ENCODE results near the gene ESR2. TPM values are rescaled to one million over a fixed set of nuclear protein-coding genes. Genes with fewer than 3 reads are reported as not detected.

ESR2 gene
- total RNA-seq, 1 experiment from 2014 or later, result 87.8 TPM

DNA sequence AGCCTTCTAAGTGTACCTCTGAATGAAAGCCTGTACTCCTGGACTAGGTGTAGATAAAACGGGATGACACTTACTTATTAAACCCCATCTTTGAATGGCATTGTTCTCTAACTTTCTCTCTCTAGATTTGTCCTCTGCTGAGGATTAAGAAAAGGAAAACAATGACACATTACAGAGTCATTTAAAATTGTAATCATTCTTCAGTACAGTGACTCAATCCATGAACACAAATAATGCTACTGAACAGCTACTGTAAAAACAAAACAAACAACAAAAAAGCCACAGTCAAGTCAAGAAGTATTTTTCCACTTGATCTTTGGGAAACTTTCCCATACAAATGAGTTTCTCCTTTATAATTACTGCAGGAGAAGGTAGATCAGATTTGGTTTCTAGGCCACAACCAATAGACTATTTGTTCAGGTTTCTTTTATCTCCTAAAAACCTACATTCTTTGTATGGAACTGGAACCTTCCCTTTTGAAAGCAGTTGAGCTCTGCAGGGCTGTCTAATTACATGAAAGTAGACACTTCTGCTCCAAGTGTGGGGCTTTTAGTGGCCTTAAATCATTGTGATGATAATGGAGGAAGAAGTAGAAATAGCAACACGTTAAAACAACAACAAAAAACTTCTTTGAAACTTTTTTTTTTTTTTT lies 219.1 kb downstream of the ESR2 start:
- no peak overlapping the region for H3K27ac ChIP-seq (ENCODE audit: low read length)
- H3K27me3 ChIP-seq (ENCODE audit: low read length), result no peaks in the 10 kb centered on the region
- H3K9me3 ChIP-seq (ENCODE audit: low read length), result no peaks in the 10 kb centered on the region
- H3K79me2 ChIP-seq (ENCODE audit: low read length), result no peaks in the 10 kb centered on the region
- DNase-seq, result no peak
- H3K4me2 ChIP-seq (ENCODE audit: low read depth, low read length, poor library complexity, severe bottlenecking), result no peak overlapping the region
- H3K4me1 ChIP-seq (ENCODE audit: low read length), result peaks cover 8% of the 10 kb centered on the region
- H3K36me3 ChIP-seq (ENCODE audit: insufficient read depth, low read length), result no peaks in the 10 kb centered on the region
- H3K4me3 ChIP-seq (ENCODE audit: low read length), result no peak overlapping the region
- no peaks in the 10 kb centered on the region for H4K20me1 ChIP-seq (ENCODE audit: insufficient read depth, low read depth, low read length)
- H3K9ac ChIP-seq (ENCODE audit: low read length), result no peak overlapping the region
- no peaks in the 10 kb centered on the region for H3K9me2 ChIP-seq (replicated peaks; ENCODE audit: insufficient read depth, low read length)
- no peak overlapping the region for H2AFZ ChIP-seq (ENCODE audit: low read length)

DNA sequence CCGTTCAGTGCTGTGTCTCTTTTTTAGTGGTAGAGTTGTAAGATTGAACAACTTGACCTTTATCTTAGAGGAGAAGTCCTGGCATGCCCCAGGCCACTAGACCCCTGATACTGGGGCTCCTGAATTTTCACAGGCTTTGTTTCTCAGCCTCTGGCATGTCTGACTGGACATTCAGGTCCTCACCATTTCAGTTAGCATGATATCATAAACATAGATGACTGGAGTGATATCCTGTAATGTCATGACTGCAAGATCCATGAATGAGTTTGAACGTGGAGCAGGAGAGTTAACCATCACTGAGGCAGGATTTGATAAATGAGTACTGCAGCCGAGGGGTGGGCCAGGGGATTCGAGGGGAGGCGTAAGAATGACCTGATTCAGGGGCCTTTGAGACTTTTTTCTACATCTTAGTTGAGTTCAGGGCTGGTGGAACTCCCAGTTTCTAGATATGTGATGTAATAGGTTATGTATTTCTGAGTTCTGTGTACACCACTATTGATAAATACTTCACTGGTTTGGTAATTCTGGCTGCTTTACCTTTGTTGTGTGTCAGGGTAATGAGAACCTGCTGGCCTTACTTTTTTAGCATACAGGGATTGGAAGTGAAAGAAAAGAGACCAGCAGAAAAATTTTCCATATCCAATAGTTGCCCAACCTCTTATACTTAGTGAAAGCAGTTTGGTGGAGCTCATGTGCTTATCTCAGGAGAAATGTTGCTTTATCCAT lies 224.4 kb downstream of the ESR2 start:
- no peaks in the 10 kb centered on the region for H3K9me2 ChIP-seq (replicated peaks; ENCODE audit: insufficient read depth, low read length)
- no peak overlapping the region for H3K4me2 ChIP-seq (ENCODE audit: low read depth, low read length, poor library complexity, severe bottlenecking)
- H4K20me1 ChIP-seq (ENCODE audit: insufficient read depth, low read depth, low read length), result no peaks in the 10 kb centered on the region
- no peaks in the 10 kb centered on the region for H3K79me2 ChIP-seq (ENCODE audit: low read length)
- no peak overlapping the region for H3K27ac ChIP-seq (ENCODE audit: low read length)
- H3K4me3 ChIP-seq (ENCODE audit: low read length), result no peak overlapping the region
- no peak for DNase-seq
- H3K9ac ChIP-seq (ENCODE audit: low read length), result no peak overlapping the region
- no peaks in the 10 kb centered on the region for H3K27me3 ChIP-seq (ENCODE audit: low read length)
- H2AFZ ChIP-seq (ENCODE audit: low read length), result no peak overlapping the region
- H3K9me3 ChIP-seq (ENCODE audit: low read length), result no peaks in the 10 kb centered on the region
- no peaks in the 10 kb centered on the region for H3K4me1 ChIP-seq (ENCODE audit: low read length)
- H3K36me3 ChIP-seq (ENCODE audit: insufficient read depth, low read length), result no peaks in the 10 kb centered on the region

DNA sequence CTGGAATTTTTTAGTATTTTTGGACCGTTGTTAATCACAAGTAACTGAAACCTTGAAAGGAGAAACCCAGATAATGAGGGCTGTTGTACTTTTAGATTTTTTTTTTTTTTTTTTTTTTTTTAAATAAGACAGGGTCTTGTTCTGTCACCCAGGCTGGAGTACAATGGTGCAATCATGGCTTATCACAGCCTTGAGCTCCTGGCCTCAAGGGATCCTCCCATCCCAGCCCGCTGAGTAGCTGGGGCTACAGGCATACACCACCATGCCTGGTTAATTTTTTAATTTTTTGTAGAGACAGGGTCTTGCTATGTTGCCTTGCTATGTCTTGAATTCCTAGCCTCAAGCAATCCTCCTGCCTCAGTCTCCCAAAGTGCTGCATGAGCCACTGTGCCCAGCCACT lies 229.7 kb downstream of the ESR2 start:
- DNase-seq, result no peak
- H3K4me3 ChIP-seq (ENCODE audit: low read length), result no peak overlapping the region
- no peaks in the 10 kb centered on the region for H3K36me3 ChIP-seq (ENCODE audit: insufficient read depth, low read length)

GRCh38 chr14:64062381-64063115 lies 231.6 kb downstream of the ESR2 start:
- no peak overlapping the region for H3K4me2 ChIP-seq (ENCODE audit: low read depth, low read length, poor library complexity, severe bottlenecking)
- no peaks in the 10 kb centered on the region for H3K79me2 ChIP-seq (ENCODE audit: low read length)
- no peak overlapping the region for H3K27ac ChIP-seq (ENCODE audit: low read length)
- no peaks in the 10 kb centered on the region for H3K9me3 ChIP-seq (ENCODE audit: low read length)
- H3K36me3 ChIP-seq (ENCODE audit: insufficient read depth, low read length), result no peaks in the 10 kb centered on the region
- H3K4me3 ChIP-seq (ENCODE audit: low read length), result no peak overlapping the region
- H2AFZ ChIP-seq (ENCODE audit: low read length), result no peak overlapping the region
- no peak for DNase-seq
- H3K4me1 ChIP-seq (ENCODE audit: low read length), result peaks cover 27% of the 10 kb centered on the region
- no peaks in the 10 kb centered on the region for H4K20me1 ChIP-seq (ENCODE audit: insufficient read depth, low read depth, low read length)
- no peaks in the 10 kb centered on the region for H3K9me2 ChIP-seq (replicated peaks; ENCODE audit: insufficient read depth, low read length)
- H3K9ac ChIP-seq (ENCODE audit: low read length), result no peak overlapping the region
- no peaks in the 10 kb centered on the region for H3K27me3 ChIP-seq (ENCODE audit: low read length)

More for the DNA sequence above, 229.7 kb downstream of the ESR2 start:
- no peaks in the 10 kb centered on the region for H3K79me2 ChIP-seq (ENCODE audit: low read length)
- H3K9ac ChIP-seq (ENCODE audit: low read length), result no peak overlapping the region
- H3K9me3 ChIP-seq (ENCODE audit: low read length), result no peaks in the 10 kb centered on the region
- H3K27ac ChIP-seq (ENCODE audit: low read length), result no peak overlapping the region
- no peak overlapping the region for H2AFZ ChIP-seq (ENCODE audit: low read length)
- peaks cover 18% of the 10 kb centered on the region for H3K4me1 ChIP-seq (ENCODE audit: low read length)
- no peaks in the 10 kb centered on the region for H3K9me2 ChIP-seq (replicated peaks; ENCODE audit: insufficient read depth, low read length)
- H4K20me1 ChIP-seq (ENCODE audit: insufficient read depth, low read depth, low read length), result no peaks in the 10 kb centered on the region
- H3K4me2 ChIP-seq (ENCODE audit: low read depth, low read length, poor library complexity, severe bottlenecking), result no peak overlapping the region
- no peaks in the 10 kb centered on the region for H3K27me3 ChIP-seq (ENCODE audit: low read length)

- H3K4me2 ChIP-seq (ENCODE audit: low read depth, low read length, poor library complexity, severe bottlenecking), result no peak overlapping the region
- no peaks in the 10 kb centered on the region for H3K36me3 ChIP-seq (ENCODE audit: insufficient read depth, low read length)
- no peak overlapping the region for H3K9ac ChIP-seq (ENCODE audit: low read length)
- H3K4me3 ChIP-seq (ENCODE audit: low read length), result no peak overlapping the region
- no peaks in the 10 kb centered on the region for H3K9me2 ChIP-seq (replicated peaks; ENCODE audit: insufficient read depth, low read length)
- no peak overlapping the region for H2AFZ ChIP-seq (ENCODE audit: low read length)
- no peaks in the 10 kb centered on the region for H3K79me2 ChIP-seq (ENCODE audit: low read length)
- peaks cover 29% of the 10 kb centered on the region for H3K4me1 ChIP-seq (ENCODE audit: low read length)
- no peak overlapping the region for H3K27ac ChIP-seq (ENCODE audit: low read length)
- H3K27me3 ChIP-seq (ENCODE audit: low read length), result no peaks in the 10 kb centered on the region
- H3K9me3 ChIP-seq (ENCODE audit: low read length), result no peaks in the 10 kb centered on the region
- H4K20me1 ChIP-seq (ENCODE audit: insufficient read depth, low read depth, low read length), result no peaks in the 10 kb centered on the region
- no peak for DNase-seq
Observed at GRCh38 chr14:64061706-64062105, 232.5 kb downstream of the ESR2 start.

DNA sequence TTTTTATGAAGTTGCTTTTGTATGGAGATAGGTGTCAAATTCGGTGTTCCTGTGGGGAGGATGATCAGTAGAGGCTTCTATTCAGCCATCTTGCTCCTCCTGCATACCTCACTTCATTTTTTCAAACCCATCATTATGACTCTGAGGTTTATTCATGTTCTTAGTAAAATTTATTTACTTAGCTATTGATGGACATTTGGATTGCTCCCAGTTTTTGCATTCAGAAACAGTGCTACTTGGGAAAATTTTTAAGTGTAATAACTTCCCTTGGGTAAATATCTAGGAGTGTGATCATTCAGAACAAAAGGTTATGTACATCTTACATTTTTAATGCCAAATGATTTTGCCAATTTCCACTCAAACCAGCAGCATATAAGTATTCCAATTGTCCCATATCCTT lies 233.1 kb downstream of the ESR2 start:
- Histone ChIP-seq H3K4me1 (ENCODE audit: low read length) (peaks cover 29% of the 10 kb centered on the region), H3K4me2 (ENCODE audit: low read depth, low read length, poor library complexity, severe bottlenecking) (peak overlapping the region; percentile 27), H3K36me3 (ENCODE audit: insufficient read depth, low read length) (no peaks in the 10 kb centered on the region), H3K79me2 (ENCODE audit: low read length) (no peaks in the 10 kb centered on the region), H2AFZ (ENCODE audit: low read length) (peak overlapping the region; percentile 17; the same call in 1 of the 2 replicates), H3K9ac (ENCODE audit: low read length) (0 out of 2 replicates have a peak overlapping the region, but pooled peaks have one; percentile 19), H4K20me1 (ENCODE audit: insufficient read depth, low read depth, low read length) (no peaks in the 10 kb centered on the region), H3K9me3 (ENCODE audit: low read length) (no peaks in the 10 kb centered on the region), H3K4me3 (ENCODE audit: low read length) (no peak overlapping the region), H3K27ac (ENCODE audit: low read length) (no peak overlapping the region), H3K27me3 (ENCODE audit: low read length) (no peaks in the 10 kb centered on the region), H3K9me2 (replicated peaks; ENCODE audit: insufficient read depth, low read length) (no peaks in the 10 kb centered on the region)
- DNase-seq, result no peak

- H3K4me2 ChIP-seq (ENCODE audit: low read depth, low read length, poor library complexity, severe bottlenecking), result peak overlapping the region; percentile 27
- no peaks in the 10 kb centered on the region for H3K36me3 ChIP-seq (ENCODE audit: insufficient read depth, low read length)
- no peaks in the 10 kb centered on the region for H3K79me2 ChIP-seq (ENCODE audit: low read length)
- no peaks in the 10 kb centered on the region for H3K27me3 ChIP-seq (ENCODE audit: low read length)
- no peaks in the 10 kb centered on the region for H3K9me3 ChIP-seq (ENCODE audit: low read length)
- no peaks in the 10 kb centered on the region for H4K20me1 ChIP-seq (ENCODE audit: insufficient read depth, low read depth, low read length)
- H3K9ac ChIP-seq (ENCODE audit: low read length), result 0 out of 2 replicates have a peak overlapping the region, but pooled peaks have one; percentile 19
- H2AFZ ChIP-seq (ENCODE audit: low read length), result peak overlapping the region; percentile 17; the same call in 1 of the 2 replicates
- DNase-seq, result peak; percentile 93
- no peak overlapping the region for H3K27ac ChIP-seq (ENCODE audit: low read length)
- peaks cover 29% of the 10 kb centered on the region for H3K4me1 ChIP-seq (ENCODE audit: low read length)
- no peaks in the 10 kb centered on the region for H3K9me2 ChIP-seq (replicated peaks; ENCODE audit: insufficient read depth, low read length)
- no peak overlapping the region for H3K4me3 ChIP-seq (ENCODE audit: low read length)
Observed at GRCh38 chr14:64060648-64061096, 233.5 kb downstream of the ESR2 start.

GRCh38 chr14:64060199-64060545 lies 234.0 kb downstream of the ESR2 start:
- Histone ChIP-seq H3K36me3 (ENCODE audit: insufficient read depth, low read length) (no peaks in the 10 kb centered on the region), H3K4me3 (ENCODE audit: low read length) (no peak overlapping the region), H4K20me1 (ENCODE audit: insufficient read depth, low read depth, low read length) (no peaks in the 10 kb centered on the region), H3K9ac (ENCODE audit: low read length) (no peak overlapping the region), H3K27ac (ENCODE audit: low read length) (no peak overlapping the region), H2AFZ (ENCODE audit: low read length) (no peak overlapping the region), H3K4me2 (ENCODE audit: low read depth, low read length, poor library complexity, severe bottlenecking) (no peak overlapping the region), H3K79me2 (ENCODE audit: low read length) (no peaks in the 10 kb centered on the region), H3K27me3 (ENCODE audit: low read length) (no peaks in the 10 kb centered on the region), H3K4me1 (ENCODE audit: low read length) (peaks cover 29% of the 10 kb centered on the region), H3K9me2 (replicated peaks; ENCODE audit: insufficient read depth, low read length) (no peaks in the 10 kb centered on the region), H3K9me3 (ENCODE audit: low read length) (no peaks in the 10 kb centered on the region)
- DNase-seq, result no peak

All from Karpas-422 (cell line).